ENCODE results near the gene SLC10A7. TPM values are rescaled to one million over a fixed set of nuclear protein-coding genes. Genes with fewer than 3 reads are reported as not detected.
A peak's percentile ranks its signal among the peaks of the same experiment; 100 is the strongest.

Gene SLC10A7
- total and polyA plus RNA-seq, 2 of the 4 experiments (the other 2 are of a cell fraction): 5.2 to 8.4 TPM

- Histone ChIP-seq H3K27me3 (ENCODE audit: control insufficient read depth, insufficient read depth, low read length) (no peaks in the 10 kb centered on the region; the same call in 1 of the 2 replicates), H2AK5ac (ENCODE audit: low read depth, low read length) (no peak overlapping the region), H2BK20ac (ENCODE audit: low read depth, low read length) (no peak overlapping the region; the same call in 1 of the 2 replicates), H3K9me1 (ENCODE audit: insufficient read depth, low read length) (no peaks in the 10 kb centered on the region), H4K5ac (ENCODE audit: low read depth, low read length) (no peak overlapping the region), H3K36me3 (ENCODE audit: control insufficient read depth, insufficient read depth, low read length) (no peaks in the 10 kb centered on the region), H3K27ac (ENCODE audit: insufficient read depth, low read length) (no peak overlapping the region), H3K4me3 (ENCODE audit: insufficient read depth, low read depth, low read length) (no peak overlapping the region; the same call in 1 of the 2 replicates), H4K8ac (ENCODE audit: low read depth in 2 of 2, low read length in 2 of 2) (peak overlapping the region in 1 of 2 experiments; percentile 60; a peak in 1 of 4 replicates), H2AFZ (replicated peaks; ENCODE audit: low read length, poor library complexity) (peak overlapping the region; percentile 74), H2AK9ac (replicated peaks; ENCODE audit: low read depth, low read length, poor library complexity) (no peak overlapping the region), H2BK5ac (ENCODE audit: low read depth, low read length, poor library complexity, severe bottlenecking) (no peak overlapping the region), H3K4ac (ENCODE audit: low read depth, low read length) (no peak overlapping the region; the same call in 1 of the 2 replicates), H3K23ac (ENCODE audit: low read depth, low read length) (no peak overlapping the region; the same call in 1 of the 2 replicates), H4K20me1 (ENCODE audit: insufficient read depth, low read length) (no peaks in the 10 kb centered on the region), H3K18ac (ENCODE audit: low read depth, low read length) (no peak overlapping the region), H3K9ac (ENCODE audit: low read depth, low read length) (no peak overlapping the region), H2BK15ac (ENCODE audit: low read depth, low read length) (no peak overlapping the region; the same call in 2 of the 3 replicates), H3K4me2 (ENCODE audit: low read depth, low read length) (peak overlapping the region; percentile 85), H4K91ac (ENCODE audit: insufficient read depth, low read depth, low read length) (no peak overlapping the region), H3K14ac (replicated peaks; ENCODE audit: low read depth, low read length) (0 out of 2 replicates have a peak overlapping the region, but pooled peaks have one; percentile 48), H3K4me1 (ENCODE audit: control insufficient read depth, insufficient read depth, low read length) (no peaks in the 10 kb centered on the region), H2BK120ac (ENCODE audit: low read depth, low read length) (peak overlapping the region; percentile 52; the same call in 1 of the 2 replicates), H3K9me3 (ENCODE audit: control insufficient read depth, insufficient read depth, low read length) (no peaks in the 10 kb centered on the region), H3K79me1 (ENCODE audit: low read depth in 1 of 2, low read length in 2 of 2) (no peaks in the 10 kb centered on the region), H3K56ac (ENCODE audit: extremely low read depth, insufficient read depth, low read length) (no peak overlapping the region)
- CTCF ChIA-PET: no interaction called here
- dilution Hi-C loops (cut with HindIII; ENCODE audit: low sequenced_read_pairs, unreplicated experiment) (no loop called here), in situ Hi-C loops (cut with MboI; ENCODE audit: low sequenced_read_pairs) (no loop called here), intact Hi-C loops (cut with micrococcal nuclease) (loop anchor here (5.0 kb wide), 1 partner anchor 195 kb away; no protein-coding TSS in a partner anchor)
- TF ChIP-seq CTCF (conservative IDR thresholded peaks at IDR 0.05; ENCODE audit: low read depth, low read length) (no peak), POLR2A (IDR thresholded peaks at IDR 0.05; ENCODE audit: low read depth, low read length) (no peak), MXI1 (IDR thresholded peaks at IDR 0.05; ENCODE audit: borderline replicate concordance, low read depth, low read length) (no peak), RCOR1 (IDR thresholded peaks at IDR 0.05; ENCODE audit: insufficient replicate concordance, low read length) (no peak), CHD1 (IDR thresholded peaks at IDR 0.05; ENCODE audit: low read depth, low read length) (no peak), NFE2L2 (IDR thresholded peaks at IDR 0.05; ENCODE audit: low read depth, low read length) (no peak), MAFK (IDR thresholded peaks at IDR 0.05; ENCODE audit: low read depth, low read length) (no peak; the same call in 1 of the 2 replicates), CEBPB (IDR thresholded peaks at IDR 0.05; ENCODE audit: low read depth, low read length) (no peak), ELK1 (IDR thresholded peaks at IDR 0.05; ENCODE audit: borderline replicate concordance, low read depth, low read length) (no peak), RAD21 (IDR thresholded peaks at IDR 0.05; ENCODE audit: low read length) (no peak), SMC3 (IDR thresholded peaks at IDR 0.05; ENCODE audit: low read depth, low read length) (no peak)
- WGBS, 2 experiments (ENCODE audit: extremely low coverage in 2 of 2, insufficient read length in 1 of 2): 58% methylated on average over 5 of the region's 8 CpGs; no CpG with 5 or more reads in 1 of the 2 experiments
- POLR2A ChIA-PET (ENCODE audit: unreplicated experiment): no interaction called here
- ATAC-seq (ENCODE audit: low read depth) (peak; percentile 35), DNase-seq (peak; percentile 54)
- no TSS peak for BruUV-seq (replicated peaks)
Measured at GRCh38 chr4:146222313-146222712, 299.4 kb downstream of the SLC10A7 start.
